Measurements from ENCODE around the gene GDPD2.

The GDPD2 gene

DNA sequence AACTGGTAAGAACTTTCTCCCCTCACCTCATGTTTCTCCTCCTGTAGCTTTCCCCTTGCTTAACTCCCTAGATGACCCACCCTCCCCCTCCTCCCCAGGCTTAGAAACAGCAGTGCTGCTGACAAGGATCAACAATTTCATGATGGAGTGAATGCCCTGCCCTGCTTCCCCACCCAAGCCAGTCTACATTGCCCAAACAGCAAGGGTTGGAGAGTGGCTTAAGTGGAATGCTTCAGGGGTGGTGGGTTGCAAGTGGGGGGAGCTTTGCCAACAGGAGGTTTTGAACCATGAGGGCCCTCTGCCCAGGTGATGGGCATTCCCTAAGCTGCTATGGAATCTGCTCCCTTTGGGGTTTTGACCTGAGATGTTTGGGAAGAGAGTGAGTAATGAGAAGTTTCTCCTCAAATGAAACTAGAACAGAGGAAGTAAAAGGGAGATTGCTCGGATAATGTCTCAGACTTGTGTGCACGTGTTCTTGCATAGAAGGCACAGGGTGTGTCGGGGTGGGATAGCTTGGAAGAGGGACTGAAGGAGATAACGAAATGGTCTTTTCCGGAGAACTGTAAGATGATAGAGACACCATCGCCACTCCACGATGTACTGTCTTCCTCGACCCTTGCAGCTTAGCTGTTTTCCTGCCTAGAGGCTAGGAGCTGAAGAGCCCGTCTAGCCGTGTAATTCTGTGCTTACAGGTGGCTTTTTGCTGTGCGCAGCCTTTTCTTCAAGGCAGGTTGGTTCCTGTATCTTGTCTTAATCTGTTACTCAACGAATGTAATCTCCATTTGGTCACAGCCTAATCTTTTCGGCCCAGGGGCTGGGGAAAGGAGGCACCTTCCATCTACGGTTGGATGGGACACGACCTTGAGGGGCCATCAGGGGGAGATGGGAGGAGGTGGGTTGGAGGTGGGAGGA is 10.1 kb downstream of the GDPD2 start:
- ATAC-seq (ENCODE audit: low read depth) = no peak
- no peaks in the 10 kb centered on the region for H3K27me3 ChIP-seq (ENCODE audit: insufficient read depth, poor library complexity, severe bottlenecking)
- H3K36me3 ChIP-seq (ENCODE audit: low read depth) = no peaks in the 10 kb centered on the region
- peaks cover 3% of the 10 kb centered on the region for H3K4me1 ChIP-seq (ENCODE audit: insufficient read depth, poor library complexity, severe bottlenecking)
- no peak for DNase-seq (ENCODE audit: low spot score)
- no peaks in the 10 kb centered on the region for H3K9me3 ChIP-seq (ENCODE audit: severe bottlenecking)
- TF ChIP-seq, protein P1, sequence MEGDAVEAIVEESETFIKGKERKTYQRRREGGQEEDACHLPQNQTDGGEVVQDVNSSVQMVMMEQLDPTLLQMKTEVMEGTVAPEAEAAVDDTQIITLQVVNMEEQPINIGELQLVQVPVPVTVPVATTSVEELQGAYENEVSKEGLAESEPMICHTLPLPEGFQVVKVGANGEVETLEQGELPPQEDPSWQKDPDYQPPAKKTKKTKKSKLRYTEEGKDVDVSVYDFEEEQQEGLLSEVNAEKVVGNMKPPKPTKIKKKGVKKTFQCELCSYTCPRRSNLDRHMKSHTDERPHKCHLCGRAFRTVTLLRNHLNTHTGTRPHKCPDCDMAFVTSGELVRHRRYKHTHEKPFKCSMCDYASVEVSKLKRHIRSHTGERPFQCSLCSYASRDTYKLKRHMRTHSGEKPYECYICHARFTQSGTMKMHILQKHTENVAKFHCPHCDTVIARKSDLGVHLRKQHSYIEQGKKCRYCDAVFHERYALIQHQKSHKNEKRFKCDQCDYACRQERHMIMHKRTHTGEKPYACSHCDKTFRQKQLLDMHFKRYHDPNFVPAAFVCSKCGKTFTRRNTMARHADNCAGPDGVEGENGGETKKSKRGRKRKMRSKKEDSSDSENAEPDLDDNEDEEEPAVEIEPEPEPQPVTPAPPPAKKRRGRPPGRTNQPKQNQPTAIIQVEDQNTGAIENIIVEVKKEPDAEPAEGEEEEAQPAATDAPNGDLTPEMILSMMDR (IDR thresholded peaks at IDR 0.05; ENCODE audit: poor library complexity, severe bottlenecking) = no peak
- peak overlapping the region; percentile 44 for H3K4me3 ChIP-seq (ENCODE audit: severe bottlenecking)
- peak overlapping the region; percentile 4 for H3K27ac ChIP-seq (ENCODE audit: poor library complexity, severe bottlenecking)

DNA sequence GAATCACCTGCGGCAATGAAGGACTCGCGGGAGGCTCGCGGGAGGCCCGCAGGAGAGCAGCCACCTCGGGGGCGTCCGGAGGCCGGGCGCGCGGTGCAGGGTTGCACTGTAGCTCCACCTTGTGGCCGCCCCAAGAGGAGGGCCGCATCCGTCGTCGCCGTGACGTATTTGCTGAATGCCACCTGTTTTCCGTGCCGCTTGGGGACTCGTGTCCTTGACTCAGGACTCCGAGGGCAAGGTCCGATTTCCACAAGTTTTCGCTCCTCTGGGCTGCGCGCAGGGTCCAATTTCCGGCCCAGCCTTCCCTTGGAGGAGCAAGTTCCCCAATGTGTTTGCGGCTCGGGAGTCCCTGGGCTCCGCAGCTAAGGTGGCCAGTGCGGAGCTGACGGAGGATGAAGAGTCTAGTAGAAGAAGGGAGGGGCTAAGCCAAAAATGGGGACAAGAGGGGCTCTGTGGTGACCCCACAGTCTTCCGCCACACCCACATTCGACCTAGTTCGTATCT is 10.8 kb downstream of the GDPD2 start:
- no peak for DNase-seq (ENCODE audit: low spot score)
- ATAC-seq (ENCODE audit: low read depth) = peak; percentile 28
- no peaks in the 10 kb centered on the region for H3K9me3 ChIP-seq (ENCODE audit: severe bottlenecking)
- peak overlapping the region; percentile 44 for H3K4me3 ChIP-seq (ENCODE audit: severe bottlenecking)
- no peaks in the 10 kb centered on the region for H3K27me3 ChIP-seq (ENCODE audit: insufficient read depth, poor library complexity, severe bottlenecking)
- peak overlapping the region; percentile 4 for H3K27ac ChIP-seq (ENCODE audit: poor library complexity, severe bottlenecking)
- no peaks in the 10 kb centered on the region for H3K36me3 ChIP-seq (ENCODE audit: low read depth)
- TF ChIP-seq, protein P1 (IDR thresholded peaks at IDR 0.05; ENCODE audit: poor library complexity, severe bottlenecking) = peak; percentile 71
- peaks cover 9% of the 10 kb centered on the region for H3K4me1 ChIP-seq (ENCODE audit: insufficient read depth, poor library complexity, severe bottlenecking)

DNA sequence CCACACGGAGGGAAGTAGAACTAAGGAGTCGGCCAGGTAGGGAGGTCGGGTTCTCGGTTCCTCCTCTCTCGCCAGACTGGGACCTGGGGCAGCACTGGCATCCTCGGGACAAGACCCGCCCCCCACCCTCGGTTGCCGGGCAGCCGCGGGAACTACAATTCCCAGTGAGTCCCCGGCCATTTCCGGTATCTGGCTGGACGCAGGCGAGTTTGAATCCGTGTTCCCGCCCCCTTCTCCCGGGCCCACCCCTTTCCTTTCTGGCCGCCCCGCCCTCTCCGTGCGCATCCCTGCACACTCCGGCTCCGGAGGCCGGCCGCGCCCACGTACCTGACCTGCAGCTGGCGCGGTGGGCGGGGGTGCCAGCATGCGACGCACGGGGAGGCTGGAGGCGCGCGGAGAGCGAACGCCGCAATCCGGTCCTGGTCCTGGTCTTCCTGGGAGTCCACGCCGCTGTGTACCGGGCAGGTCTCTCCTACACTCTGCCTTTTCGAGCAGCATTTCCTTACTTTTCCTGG is 11.3 kb downstream of the GDPD2 start:
- no peaks in the 10 kb centered on the region for H3K27me3 ChIP-seq (ENCODE audit: insufficient read depth, poor library complexity, severe bottlenecking)
- no peaks in the 10 kb centered on the region for H3K36me3 ChIP-seq (ENCODE audit: low read depth)
- H3K4me3 ChIP-seq (ENCODE audit: severe bottlenecking) = peak overlapping the region; percentile 44
- H3K4me1 ChIP-seq (ENCODE audit: insufficient read depth, poor library complexity, severe bottlenecking) = peaks cover 9% of the 10 kb centered on the region
- H3K9me3 ChIP-seq (ENCODE audit: severe bottlenecking) = no peaks in the 10 kb centered on the region
- ATAC-seq (ENCODE audit: low read depth) = peak; percentile 84
- peak overlapping the region; percentile 39 for H3K27ac ChIP-seq (ENCODE audit: poor library complexity, severe bottlenecking)
- peak; percentile 89 for DNase-seq (ENCODE audit: low spot score)
- TF ChIP-seq, protein P1 (IDR thresholded peaks at IDR 0.05; ENCODE audit: poor library complexity, severe bottlenecking) = no peak

DNA sequence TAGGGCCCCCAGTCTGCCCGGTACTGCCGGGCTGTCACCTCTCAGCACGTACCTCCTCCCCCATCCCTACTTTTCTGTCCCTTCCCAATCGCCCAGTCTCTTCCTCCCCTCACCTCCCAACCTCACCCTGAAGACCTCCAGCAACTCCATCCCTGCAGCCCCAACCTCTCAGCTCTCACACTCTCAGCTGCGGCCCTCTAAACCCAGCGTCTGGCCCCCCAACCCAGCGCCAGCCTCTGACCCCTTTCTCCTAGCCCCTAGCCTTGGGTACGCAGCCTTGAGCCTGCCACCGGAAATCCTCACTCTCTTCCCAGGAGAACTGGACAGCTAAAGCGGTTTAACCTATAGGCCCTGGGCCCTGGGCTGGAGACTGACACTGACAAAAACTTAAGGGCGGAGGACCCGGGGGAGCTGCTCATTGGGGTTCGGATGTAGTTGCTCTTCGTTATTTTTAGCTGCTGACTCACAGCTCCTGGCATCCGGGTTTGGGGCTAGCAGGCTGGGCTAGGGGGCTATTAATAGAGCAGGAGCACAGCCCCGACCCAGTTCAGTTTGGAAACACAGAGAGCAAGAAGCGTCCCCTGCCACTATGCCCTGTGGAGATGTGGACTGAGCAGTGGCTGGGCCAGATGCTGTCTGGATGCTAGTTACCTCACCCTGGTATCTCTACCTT is 11.9 kb downstream of the GDPD2 start:
- ATAC-seq (ENCODE audit: low read depth) (no peak), DNase-seq (ENCODE audit: low spot score) (no peak)
- TF ChIP-seq, protein P1 (IDR thresholded peaks at IDR 0.05; ENCODE audit: poor library complexity, severe bottlenecking) = no peak
- H3K27ac ChIP-seq (ENCODE audit: poor library complexity, severe bottlenecking) = peak overlapping the region; percentile 39
- no peaks in the 10 kb centered on the region for H3K9me3 ChIP-seq (ENCODE audit: severe bottlenecking)
- no peaks in the 10 kb centered on the region for H3K27me3 ChIP-seq (ENCODE audit: insufficient read depth, poor library complexity, severe bottlenecking)
- peak overlapping the region; percentile 44 for H3K4me3 ChIP-seq (ENCODE audit: severe bottlenecking)
- peaks cover 9% of the 10 kb centered on the region for H3K4me1 ChIP-seq (ENCODE audit: insufficient read depth, poor library complexity, severe bottlenecking)
- H3K36me3 ChIP-seq (ENCODE audit: low read depth) = no peaks in the 10 kb centered on the region

Measured in RWPE2 (cell line).